IPS-15b (cell line): ENCODE data around the gene TMC5.

Experiments
- H3K27me3 ChIP-seq: one replicate; pipeline ENCODE4 v1.6.1; 2013; ENCODE audit warnings: low read length; ENCODE audit not compliant: control insufficient read depth, insufficient read depth
- H3K36me3 ChIP-seq: one replicate; pipeline ENCODE4 v1.6.1; 2013; ENCODE audit warnings: low read length; ENCODE audit not compliant: control insufficient read depth, insufficient read depth
- H3K4me1 ChIP-seq: one replicate; pipeline ENCODE4 v1.6.1; 2013; ENCODE audit warnings: mild to moderate bottlenecking, low read length; ENCODE audit not compliant: control insufficient read depth, insufficient read depth
- H3K4me3 ChIP-seq: one replicate; pipeline ENCODE4 v1.5.1; 2013; ENCODE audit warnings: low read depth, low read length
- H3K9ac ChIP-seq: one replicate; pipeline ENCODE4 v1.6.1; 2013; ENCODE audit warnings: low read depth, mild to moderate bottlenecking, low read length
- H3K9me3 ChIP-seq: one replicate; pipeline ENCODE4 v1.6.1; 2013; ENCODE audit warnings: mild to moderate bottlenecking, low read length; ENCODE audit not compliant: control insufficient read depth, insufficient read depth

Gene TMC5

GRCh38 chr16:19490619-19491018, 72.9 kb downstream of the TMC5 start:
- H3K27me3 ChIP-seq = no peaks in the 10 kb centered on the region
- H3K4me1 ChIP-seq = peaks cover 10% of the 10 kb centered on the region
- H3K4me3 ChIP-seq = no peak overlapping the region
- no peaks in the 10 kb centered on the region for H3K36me3 ChIP-seq
- no peak overlapping the region for H3K9ac ChIP-seq
- no peaks in the 10 kb centered on the region for H3K9me3 ChIP-seq

GRCh38 chr16:19497176-19497575, 79.5 kb downstream of the TMC5 start:
- Histone ChIP-seq H3K36me3 (peaks cover 8% of the 10 kb centered on the region), H3K9me3 (no peaks in the 10 kb centered on the region), H3K4me1 (no peaks in the 10 kb centered on the region), H3K27me3 (no peaks in the 10 kb centered on the region), H3K9ac (no peak overlapping the region), H3K4me3 (no peak overlapping the region)

- Histone ChIP-seq H3K4me1 (no peaks in the 10 kb centered on the region), H3K9me3 (no peaks in the 10 kb centered on the region), H3K9ac (no peak overlapping the region), H3K36me3 (peaks cover 21% of the 10 kb centered on the region), H3K4me3 (no peak overlapping the region), H3K27me3 (no peaks in the 10 kb centered on the region)
Observed at GRCh38 chr16:19499006-19499405, 81.3 kb downstream of the TMC5 start.

- H3K9me3 ChIP-seq = no peaks in the 10 kb centered on the region
- no peaks in the 10 kb centered on the region for H3K4me1 ChIP-seq
- no peak overlapping the region for H3K9ac ChIP-seq
- H3K36me3 ChIP-seq = peaks cover 21% of the 10 kb centered on the region
- H3K27me3 ChIP-seq = no peaks in the 10 kb centered on the region
- H3K4me3 ChIP-seq = no peak overlapping the region
Observed at GRCh38 chr16:19499481-19499880, 81.8 kb downstream of the TMC5 start.

- Histone ChIP-seq H3K4me3 (no peak overlapping the region), H3K9me3 (no peaks in the 10 kb centered on the region), H3K27me3 (no peaks in the 10 kb centered on the region), H3K4me1 (no peaks in the 10 kb centered on the region), H3K9ac (no peak overlapping the region), H3K36me3 (peaks cover 23% of the 10 kb centered on the region)
Observed at GRCh38 chr16:19502395-19503131, 84.9 kb downstream of the TMC5 start.

GRCh38 chr16:19503461-19504075, 85.9 kb downstream of the TMC5 start:
- H3K4me3 ChIP-seq = no peak overlapping the region
- H3K9me3 ChIP-seq = no peaks in the 10 kb centered on the region
- H3K36me3 ChIP-seq = peaks cover 23% of the 10 kb centered on the region
- H3K4me1 ChIP-seq = no peaks in the 10 kb centered on the region
- no peaks in the 10 kb centered on the region for H3K27me3 ChIP-seq
- H3K9ac ChIP-seq = no peak overlapping the region

GRCh38 chr16:19505600-19506303, 88.1 kb downstream of the TMC5 start:
- Histone ChIP-seq H3K4me3 (no peak overlapping the region), H3K36me3 (peaks cover 26% of the 10 kb centered on the region), H3K9me3 (no peaks in the 10 kb centered on the region), H3K27me3 (no peaks in the 10 kb centered on the region), H3K4me1 (no peaks in the 10 kb centered on the region), H3K9ac (no peak overlapping the region)

GRCh38 chr16:19506965-19507364, 89.3 kb downstream of the TMC5 start:
- Histone ChIP-seq H3K4me1 (no peaks in the 10 kb centered on the region), H3K9ac (no peak overlapping the region), H3K4me3 (no peak overlapping the region), H3K27me3 (no peaks in the 10 kb centered on the region), H3K36me3 (peaks cover 18% of the 10 kb centered on the region), H3K9me3 (no peaks in the 10 kb centered on the region)

- no peaks in the 10 kb centered on the region for H3K4me1 ChIP-seq
- H3K27me3 ChIP-seq = no peaks in the 10 kb centered on the region
- H3K4me3 ChIP-seq = no peak overlapping the region
- no peaks in the 10 kb centered on the region for H3K9me3 ChIP-seq
- H3K36me3 ChIP-seq = peaks cover 13% of the 10 kb centered on the region
- no peak overlapping the region for H3K9ac ChIP-seq
Observed at GRCh38 chr16:19507867-19508266, 90.2 kb downstream of the TMC5 start.

- no peaks in the 10 kb centered on the region for H3K27me3 ChIP-seq
- H3K9ac ChIP-seq = no peak overlapping the region
- H3K9me3 ChIP-seq = no peaks in the 10 kb centered on the region
- no peaks in the 10 kb centered on the region for H3K4me1 ChIP-seq
- H3K36me3 ChIP-seq = peaks cover 2% of the 10 kb centered on the region
- H3K4me3 ChIP-seq = no peak overlapping the region
Observed at GRCh38 chr16:19512297-19512696, 94.6 kb downstream of the TMC5 start.

GRCh38 chr16:19513377-19514053, 95.8 kb downstream of the TMC5 start:
- peaks cover 2% of the 10 kb centered on the region for H3K36me3 ChIP-seq
- H3K9me3 ChIP-seq = no peaks in the 10 kb centered on the region
- H3K27me3 ChIP-seq = no peaks in the 10 kb centered on the region
- H3K4me3 ChIP-seq = no peak overlapping the region
- H3K9ac ChIP-seq = no peak overlapping the region
- no peaks in the 10 kb centered on the region for H3K4me1 ChIP-seq
